ENCODE results near the gene RNASEH2B. TPM values are rescaled to one million over a fixed set of nuclear protein-coding genes. Genes with fewer than 3 reads are reported as not detected.

Gene RNASEH2B
- total and polyA plus RNA-seq, 2 donors (not counting 1 experiment from before 2014, with no cell fraction given) = 64.0 to 151 TPM

- WGBS (ENCODE audit: insufficient coverage) = 100% methylated on average over 1 of the region's 1 CpG
- Histone ChIP-seq H3K36me3 (replicated peaks in 1 of 2; ENCODE audit: control extremely low read depth in 1 of 2, control insufficient read depth in 1 of 2, extremely low read depth in 1 of 2, insufficient read depth in 2 of 2, low read length in 1 of 2) (no peaks in the 10 kb centered on the region), H2AFZ (ENCODE audit: insufficient read depth, low read depth, low read length, poor library complexity, severe bottlenecking) (no peak overlapping the region), H3K27me3 (replicated peaks in 1 of 4; ENCODE audit: control extremely low read depth in 1 of 4, control insufficient read depth in 3 of 4, insufficient read depth in 4 of 4, low read length in 3 of 4) (no peaks in the 10 kb centered on the region), H3K4me2 (replicated peaks; ENCODE audit: low read depth, low read length, poor library complexity, severe bottlenecking) (no peak overlapping the region), H3K79me2 (ENCODE audit: control insufficient read depth, insufficient read depth, low read length) (no peaks in the 10 kb centered on the region), H3K4me1 (ENCODE audit: control insufficient read depth in 2 of 2, insufficient read depth in 2 of 2, low read length in 2 of 2) (peaks cover 0 to 4% of the 10 kb centered on the region in 2 donors), H3K4me3 (ENCODE audit: control extremely low read depth in 1 of 5, extremely low read depth in 1 of 5, insufficient read depth in 1 of 5, low read depth in 2 of 5, low read length in 4 of 5) (no peak overlapping the region), H3K27ac (ENCODE audit: low read length in 2 of 2) (no peak overlapping the region), H4K20me1 (ENCODE audit: control insufficient read depth, insufficient read depth, low read length, poor library complexity, severe bottlenecking) (no peaks in the 10 kb centered on the region), H3K9ac (ENCODE audit: low read length) (no peak overlapping the region), H3K9me3 (ENCODE audit: control extremely low read depth in 1 of 3, control insufficient read depth in 2 of 3, insufficient read depth in 1 of 3, low read length in 2 of 3) (peaks cover 0 to 7% (median 5%) of the 10 kb centered on the region in 3 donors)
- no peak for DNase-seq
- no peak for ATAC-seq (ENCODE audit: low read depth)
- peaks cover 19% of the 10 kb centered on the region for H3K4me1 Mint-ChIP-seq
- TF ChIP-seq CTCF (IDR thresholded peaks at IDR 0.05) (no peak), EZH2 (IDR thresholded peaks at IDR 0.05; ENCODE audit: borderline replicate concordance, insufficient read depth, low read depth, low read length, poor library complexity, severe bottlenecking) (no peak)
- POLR2A ChIA-PET = no interaction called here
- no peak overlapping the region for H3K27ac Mint-ChIP-seq
- H3K4me3 Mint-ChIP-seq = no peak overlapping the region
- CTCF ChIA-PET = no interaction called here
- H3K9me3 Mint-ChIP-seq (ENCODE audit: insufficient read depth) = peaks cover 6% of the 10 kb centered on the region
- intact Hi-C loops (cut with micrococcal nuclease) = no loop called here
- H3K27me3 Mint-ChIP-seq = no peaks in the 10 kb centered on the region
Measured at GRCh38 chr13:50864492-50864891, 45.1 kb upstream of the RNASEH2B start.

- TF ChIP-seq CTCF (IDR thresholded peaks at IDR 0.05) (no peak), EZH2 (IDR thresholded peaks at IDR 0.05; ENCODE audit: borderline replicate concordance, insufficient read depth, low read depth, low read length, poor library complexity, severe bottlenecking) (no peak)
- no peak for ATAC-seq (ENCODE audit: low read depth)
- H3K27ac ChIP-seq (ENCODE audit: low read length in 2 of 2) = no peak overlapping the region
- H4K20me1 ChIP-seq (ENCODE audit: control insufficient read depth, insufficient read depth, low read length, poor library complexity, severe bottlenecking) = no peaks in the 10 kb centered on the region
- H3K27me3 Mint-ChIP-seq = no peaks in the 10 kb centered on the region
- peaks cover 11% of the 10 kb centered on the region for H3K4me1 Mint-ChIP-seq
- ChIA-PET CTCF (no interaction called here), POLR2A (interaction anchor here (0.6 kb wide), 1 partner anchor 870 kb away, joined by 3 read pairs; the partner anchor contains the start of gene TRIM13)
- peaks cover 0 to 4% of the 10 kb centered on the region in 2 donors for H3K4me1 ChIP-seq (ENCODE audit: control insufficient read depth in 2 of 2, insufficient read depth in 2 of 2, low read length in 2 of 2)
- no peak overlapping the region for H2AFZ ChIP-seq (ENCODE audit: insufficient read depth, low read depth, low read length, poor library complexity, severe bottlenecking)
- 100% methylated on average over 1 of the region's 2 CpGs for WGBS (ENCODE audit: insufficient coverage)
- intact Hi-C loops (cut with micrococcal nuclease) = no loop called here
- H3K4me2 ChIP-seq (replicated peaks; ENCODE audit: low read depth, low read length, poor library complexity, severe bottlenecking) = no peak overlapping the region
- no peak overlapping the region for H3K27ac Mint-ChIP-seq
- no peak overlapping the region for H3K4me3 Mint-ChIP-seq
- H3K79me2 ChIP-seq (ENCODE audit: control insufficient read depth, insufficient read depth, low read length) = no peaks in the 10 kb centered on the region
- no peaks in the 10 kb centered on the region for H3K27me3 ChIP-seq (replicated peaks in 1 of 4; ENCODE audit: control extremely low read depth in 1 of 4, control insufficient read depth in 3 of 4, insufficient read depth in 4 of 4, low read length in 3 of 4)
- H3K36me3 ChIP-seq (replicated peaks in 1 of 2; ENCODE audit: control extremely low read depth in 1 of 2, control insufficient read depth in 1 of 2, extremely low read depth in 1 of 2, insufficient read depth in 2 of 2, low read length in 1 of 2) = no peaks in the 10 kb centered on the region
- H3K9me3 Mint-ChIP-seq (ENCODE audit: insufficient read depth) = no peaks in the 10 kb centered on the region
- DNase-seq = no peak
- H3K9ac ChIP-seq (ENCODE audit: low read length) = no peak overlapping the region
- peaks cover 0 to 2% (median 0%) of the 10 kb centered on the region in 3 donors for H3K9me3 ChIP-seq (ENCODE audit: control extremely low read depth in 1 of 3, control insufficient read depth in 2 of 3, insufficient read depth in 1 of 3, low read length in 2 of 3)
- no peak overlapping the region for H3K4me3 ChIP-seq (ENCODE audit: control extremely low read depth in 1 of 5, extremely low read depth in 1 of 5, insufficient read depth in 1 of 5, low read depth in 2 of 5, low read length in 4 of 5)
Measured at GRCh38 chr13:50866817-50867636, 42.6 kb upstream of the RNASEH2B start.
